ENCODE data around the gene MTARC2.

The MTARC2 gene

DNA sequence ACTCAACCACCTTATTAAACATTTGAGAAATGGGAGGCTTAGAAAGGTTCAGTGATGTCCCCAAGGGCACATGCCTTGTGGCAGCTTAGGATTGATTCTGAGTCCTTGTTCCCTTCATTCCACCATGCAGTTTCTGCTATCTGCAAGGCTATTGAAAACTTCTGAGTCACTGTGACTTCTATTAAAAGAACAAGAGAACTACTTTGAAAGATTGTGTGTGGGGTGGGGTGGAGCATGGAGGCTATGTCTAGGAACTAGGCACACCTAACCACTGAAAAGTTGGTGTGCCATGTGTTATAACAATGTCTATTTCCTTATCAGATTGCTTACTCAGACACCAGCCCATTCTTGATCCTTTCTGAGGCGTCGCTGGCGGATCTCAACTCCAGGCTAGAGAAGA is 49.4 kb downstream of the MTARC2 start:
- Histone ChIP-seq H4K91ac (ENCODE audit: low read depth, low read length) (no peak overlapping the region), H2AK5ac (ENCODE audit: low read length) (no peak overlapping the region), H2BK5ac (ENCODE audit: low read depth, low read length, poor library complexity) (no peak overlapping the region), H3K4me3 (ENCODE audit: low read depth, low read length) (no peak overlapping the region), H3K23ac (ENCODE audit: low read length) (no peak overlapping the region), H3K9me3 (ENCODE audit: insufficient read depth, low read depth, low read length) (no peaks in the 10 kb centered on the region), H3K4me1 (ENCODE audit: control insufficient read depth in 1 of 2, insufficient read depth in 2 of 2, low read length in 2 of 2) (no peaks in the 10 kb centered on the region), H3K18ac (ENCODE audit: low read length) (no peak overlapping the region), H3K9ac (ENCODE audit: low read length) (no peak overlapping the region), H3K4ac (ENCODE audit: low read depth, low read length) (no peak overlapping the region), H3K14ac (ENCODE audit: low read length) (no peak overlapping the region), H2AFZ (ENCODE audit: insufficient read depth, low read length, poor library complexity) (no peak overlapping the region), H4K8ac (ENCODE audit: low read depth, low read length) (no peak overlapping the region), H3K27ac (ENCODE audit: low read depth, low read length) (no peak overlapping the region), H3K4me2 (ENCODE audit: low read length) (no peak overlapping the region), H3K27me3 (ENCODE audit: insufficient read depth, low read length) (no peaks in the 10 kb centered on the region), H4K12ac (ENCODE audit: low read depth, low read length) (no peak overlapping the region), H3K36me3 (ENCODE audit: control insufficient read depth in 1 of 2, insufficient read depth in 2 of 2, low read length in 2 of 2) (peaks cover 20 to 40% of the 10 kb centered on the region in 2 experiments), H2BK12ac (ENCODE audit: low read length) (no peak overlapping the region), H2BK120ac (ENCODE audit: insufficient read depth, low read length, poor library complexity) (no peak overlapping the region), H3K79me2 (ENCODE audit: control insufficient read depth, insufficient read depth, low read length, poor library complexity) (no peaks in the 10 kb centered on the region), H3K79me1 (ENCODE audit: low read length) (no peaks in the 10 kb centered on the region)
- WGBS (ENCODE audit: extremely low coverage, insufficient coverage, insufficient read length), result no CpG with 5 or more reads among the region's 3 CpGs
- peak in 1 of 2 donors; percentile 38 for DNase-seq

- Histone ChIP-seq H3K14ac (ENCODE audit: low read length) (no peak overlapping the region), H2AFZ (ENCODE audit: insufficient read depth, low read length, poor library complexity) (no peak overlapping the region), H4K12ac (ENCODE audit: low read depth, low read length) (no peak overlapping the region), H3K9ac (ENCODE audit: low read length) (no peak overlapping the region), H3K4me3 (ENCODE audit: low read depth, low read length) (no peak overlapping the region), H3K27me3 (ENCODE audit: insufficient read depth, low read length) (no peaks in the 10 kb centered on the region), H3K27ac (ENCODE audit: low read depth, low read length) (no peak overlapping the region), H2AK5ac (ENCODE audit: low read length) (no peak overlapping the region), H2BK5ac (ENCODE audit: low read depth, low read length, poor library complexity) (no peak overlapping the region), H2BK12ac (ENCODE audit: low read length) (no peak overlapping the region), H3K4me1 (ENCODE audit: control insufficient read depth in 1 of 2, insufficient read depth in 2 of 2, low read length in 2 of 2) (no peaks in the 10 kb centered on the region), H3K79me2 (ENCODE audit: control insufficient read depth, insufficient read depth, low read length, poor library complexity) (no peaks in the 10 kb centered on the region), H4K91ac (ENCODE audit: low read depth, low read length) (no peak overlapping the region), H3K36me3 (ENCODE audit: control insufficient read depth in 1 of 2, insufficient read depth in 2 of 2, low read length in 2 of 2) (peaks cover 20 to 39% of the 10 kb centered on the region in 2 experiments), H3K18ac (ENCODE audit: low read length) (no peak overlapping the region), H3K4me2 (ENCODE audit: low read length) (no peak overlapping the region), H3K4ac (ENCODE audit: low read depth, low read length) (no peak overlapping the region), H4K8ac (ENCODE audit: low read depth, low read length) (no peak overlapping the region), H3K23ac (ENCODE audit: low read length) (no peak overlapping the region), H3K9me3 (ENCODE audit: insufficient read depth, low read depth, low read length) (no peaks in the 10 kb centered on the region), H3K79me1 (ENCODE audit: low read length) (no peaks in the 10 kb centered on the region), H2BK120ac (ENCODE audit: insufficient read depth, low read length, poor library complexity) (no peak overlapping the region)
- no CpG with 5 or more reads among the region's 2 CpGs for WGBS (ENCODE audit: extremely low coverage, insufficient coverage, insufficient read length)
- DNase-seq, result peak; percentile 72 to 95
Observed at GRCh38 chr1:220798338-220798737, 50.2 kb downstream of the MTARC2 start.

DNA sequence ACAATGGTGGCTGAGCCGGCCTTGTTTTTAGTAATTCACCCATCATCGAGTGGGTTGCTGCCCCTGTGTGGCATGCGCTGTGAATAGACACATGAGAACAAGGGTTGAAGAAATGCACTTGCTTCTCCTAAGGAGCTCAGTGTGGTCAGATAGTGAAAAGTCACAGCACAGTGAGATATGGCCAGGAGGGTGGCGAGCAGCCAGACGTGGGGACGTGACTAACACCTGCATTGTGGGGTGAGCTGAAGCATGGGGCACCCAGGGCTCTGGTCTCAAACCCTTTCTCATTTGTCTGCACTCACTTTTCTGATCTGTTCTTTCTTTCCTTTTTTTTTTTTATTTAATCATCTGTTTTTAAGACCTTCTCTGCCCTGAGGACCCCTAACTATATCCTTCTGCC is 52.1 kb downstream of the MTARC2 start:
- no peak overlapping the region for H3K27ac ChIP-seq (ENCODE audit: low read depth, low read length)
- H3K4me3 ChIP-seq (ENCODE audit: low read depth, low read length), result peak overlapping the region; percentile 36
- H3K79me1 ChIP-seq (ENCODE audit: low read length), result no peaks in the 10 kb centered on the region
- H3K4ac ChIP-seq (ENCODE audit: low read depth, low read length), result no peak overlapping the region
- no peak overlapping the region for H4K12ac ChIP-seq (ENCODE audit: low read depth, low read length)
- no peaks in the 10 kb centered on the region for H3K27me3 ChIP-seq (ENCODE audit: insufficient read depth, low read length)
- no peak for DNase-seq
- no peak overlapping the region for H3K18ac ChIP-seq (ENCODE audit: low read length)
- no peak overlapping the region for H4K91ac ChIP-seq (ENCODE audit: low read depth, low read length)
- H3K4me1 ChIP-seq (ENCODE audit: control insufficient read depth in 1 of 2, insufficient read depth in 2 of 2, low read length in 2 of 2), result no peaks in the 10 kb centered on the region
- no peak overlapping the region for H2AFZ ChIP-seq (ENCODE audit: insufficient read depth, low read length, poor library complexity)
- H3K23ac ChIP-seq (ENCODE audit: low read length), result no peak overlapping the region
- no CpG with 5 or more reads among the region's 6 CpGs for WGBS (ENCODE audit: extremely low coverage, insufficient coverage, insufficient read length)
- no peak overlapping the region for H2AK5ac ChIP-seq (ENCODE audit: low read length)
- H3K79me2 ChIP-seq (ENCODE audit: control insufficient read depth, insufficient read depth, low read length, poor library complexity), result no peaks in the 10 kb centered on the region
- no peaks in the 10 kb centered on the region for H3K9me3 ChIP-seq (ENCODE audit: insufficient read depth, low read depth, low read length)
- H3K14ac ChIP-seq (ENCODE audit: low read length), result no peak overlapping the region
- H3K9ac ChIP-seq (ENCODE audit: low read length), result no peak overlapping the region
- H4K8ac ChIP-seq (ENCODE audit: low read depth, low read length), result no peak overlapping the region
- no peak overlapping the region for H2BK12ac ChIP-seq (ENCODE audit: low read length)
- H3K4me2 ChIP-seq (ENCODE audit: low read length), result no peak overlapping the region
- no peak overlapping the region for H2BK5ac ChIP-seq (ENCODE audit: low read depth, low read length, poor library complexity)
- H2BK120ac ChIP-seq (ENCODE audit: insufficient read depth, low read length, poor library complexity), result no peak overlapping the region
- H3K36me3 ChIP-seq (ENCODE audit: control insufficient read depth in 1 of 2, insufficient read depth in 2 of 2, low read length in 2 of 2), result peaks cover 23 to 48% of the 10 kb centered on the region in 2 experiments

DNA sequence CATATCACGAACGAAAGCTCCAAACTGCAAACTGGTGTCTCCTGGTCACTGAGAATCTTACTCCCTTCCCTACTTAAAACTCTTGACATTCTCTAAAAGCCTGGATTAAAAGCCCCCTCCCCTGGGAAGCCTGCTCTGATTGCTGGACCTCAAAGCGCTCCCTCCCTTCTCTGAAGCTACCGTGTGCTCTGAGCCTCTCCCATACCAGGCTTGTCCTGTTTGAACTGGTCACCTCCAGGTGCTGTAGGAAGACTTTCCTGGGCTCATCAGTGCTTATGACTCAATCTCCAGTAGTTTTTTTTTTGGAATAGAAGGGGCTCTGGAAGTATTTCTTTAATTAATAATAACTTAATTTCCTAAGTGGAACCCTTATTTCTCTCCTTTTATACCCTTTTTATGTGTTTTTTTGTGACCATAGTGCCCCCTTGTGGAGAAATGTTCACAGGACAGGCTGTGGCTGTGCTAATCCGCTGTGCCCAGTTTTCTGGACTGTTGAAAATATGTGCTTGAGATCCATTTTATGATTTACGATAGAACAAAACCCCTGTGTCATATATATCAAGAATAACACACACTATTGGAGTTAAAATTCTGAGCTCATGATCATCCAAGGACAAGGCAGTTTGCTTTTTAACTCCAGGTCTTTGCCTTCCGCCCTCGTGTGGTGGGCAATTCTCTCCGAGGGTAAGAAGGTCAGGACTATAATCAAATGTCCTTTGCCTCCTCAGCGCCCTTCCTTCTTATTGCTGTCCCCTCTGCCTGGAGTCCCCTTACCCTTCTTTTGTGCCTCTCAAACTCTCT is 55.5 kb downstream of the MTARC2 start:
- no peak overlapping the region for H3K4ac ChIP-seq (ENCODE audit: low read depth, low read length)

More for the DNA sequence above, 55.5 kb downstream of the MTARC2 start:
- Histone ChIP-seq H2BK120ac (ENCODE audit: insufficient read depth, low read length, poor library complexity) (no peak overlapping the region), H2AK5ac (ENCODE audit: low read length) (no peak overlapping the region), H3K36me3 (ENCODE audit: control insufficient read depth in 1 of 2, insufficient read depth in 2 of 2, low read length in 2 of 2) (peaks cover 21 to 45% of the 10 kb centered on the region in 2 experiments), H3K4me2 (ENCODE audit: low read length) (no peak overlapping the region), H3K79me2 (ENCODE audit: control insufficient read depth, insufficient read depth, low read length, poor library complexity) (no peaks in the 10 kb centered on the region), H3K4me3 (ENCODE audit: low read depth, low read length) (no peak overlapping the region), H3K27ac (ENCODE audit: low read depth, low read length) (no peak overlapping the region), H2AFZ (ENCODE audit: insufficient read depth, low read length, poor library complexity) (no peak overlapping the region), H3K4me1 (ENCODE audit: control insufficient read depth in 1 of 2, insufficient read depth in 2 of 2, low read length in 2 of 2) (no peaks in the 10 kb centered on the region), H3K9me3 (ENCODE audit: insufficient read depth, low read depth, low read length) (no peaks in the 10 kb centered on the region), H3K18ac (ENCODE audit: low read length) (no peak overlapping the region), H3K27me3 (ENCODE audit: insufficient read depth, low read length) (no peaks in the 10 kb centered on the region), H4K12ac (ENCODE audit: low read depth, low read length) (no peak overlapping the region), H4K8ac (ENCODE audit: low read depth, low read length) (no peak overlapping the region), H3K23ac (ENCODE audit: low read length) (no peak overlapping the region), H3K14ac (ENCODE audit: low read length) (no peak overlapping the region), H3K9ac (ENCODE audit: low read length) (no peak overlapping the region), H2BK5ac (ENCODE audit: low read depth, low read length, poor library complexity) (no peak overlapping the region), H4K91ac (ENCODE audit: low read depth, low read length) (no peak overlapping the region), H2BK12ac (ENCODE audit: low read length) (no peak overlapping the region), H3K79me1 (ENCODE audit: low read length) (no peaks in the 10 kb centered on the region)
- no CpG with 5 or more reads among the region's 10 CpGs for WGBS (ENCODE audit: extremely low coverage, insufficient coverage, insufficient read length)
- peak in 1 of 2 donors; percentile 64 for DNase-seq

Measured in trophoblast cell (in vitro differentiated cells and primary cell).